NCI-H2029 treated with DMSO at 0.1 percent for 48 hours (cell line): ENCODE data around the gene ANXA9.

Experiments
- DNase-seq: peaks from one replicate; lab custom pipeline; 2025; lab: John Stamatoyannopoulos, UW

Gene ANXA9

DNA sequence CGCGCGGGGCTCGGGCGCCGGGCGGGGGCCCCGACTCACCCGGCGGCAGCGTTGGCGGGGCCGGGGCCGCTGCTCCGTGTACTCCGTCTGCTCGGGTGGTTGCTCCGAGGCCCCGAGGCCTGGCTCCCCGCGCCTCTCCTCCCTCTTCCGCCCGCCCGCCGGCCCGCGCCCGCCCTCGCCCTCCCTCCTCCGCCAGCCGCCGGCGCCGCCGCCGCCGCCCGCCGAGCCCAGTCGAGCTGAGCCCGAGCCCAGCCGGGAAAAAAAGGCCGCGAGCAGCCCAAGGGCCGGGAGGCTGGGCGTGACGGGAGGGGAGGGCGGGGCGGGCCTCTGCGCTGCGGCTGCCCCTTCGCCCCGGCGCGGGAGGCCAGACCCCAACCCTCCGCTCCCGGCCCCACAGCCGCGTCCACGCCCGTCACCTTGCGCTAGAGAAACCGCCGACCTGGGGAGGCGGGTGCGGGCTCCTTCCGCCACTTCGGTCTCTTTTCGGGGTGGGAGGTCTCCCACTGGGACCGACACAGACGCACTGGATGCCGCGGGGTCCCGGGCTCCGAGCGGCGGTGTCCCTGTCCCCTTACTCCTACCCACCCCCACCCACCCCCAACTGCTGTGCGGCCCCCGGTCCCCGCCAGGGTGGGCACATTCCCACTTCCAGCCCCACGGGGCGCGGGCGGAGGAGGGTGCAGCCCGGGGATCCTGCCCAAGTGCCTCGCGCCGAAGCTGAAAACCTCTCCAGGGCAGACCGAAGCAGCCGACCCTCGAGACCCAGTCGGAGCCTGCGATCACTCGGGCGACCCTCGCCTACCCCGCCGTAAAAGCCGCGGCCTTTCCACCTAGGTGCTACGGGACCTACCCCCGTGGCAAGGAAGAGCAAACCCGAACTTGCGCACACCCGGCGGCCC, 7.3 kb upstream of the ANXA9 start, which contains the start of gene CERS2:
Gene CERS2, minus strand, starts transcription at position 256 of the 899 bp plus-strand sequence. CDS start 5,745 bp downstream, outside the sequence.
- no peak for DNase-seq

DNA sequence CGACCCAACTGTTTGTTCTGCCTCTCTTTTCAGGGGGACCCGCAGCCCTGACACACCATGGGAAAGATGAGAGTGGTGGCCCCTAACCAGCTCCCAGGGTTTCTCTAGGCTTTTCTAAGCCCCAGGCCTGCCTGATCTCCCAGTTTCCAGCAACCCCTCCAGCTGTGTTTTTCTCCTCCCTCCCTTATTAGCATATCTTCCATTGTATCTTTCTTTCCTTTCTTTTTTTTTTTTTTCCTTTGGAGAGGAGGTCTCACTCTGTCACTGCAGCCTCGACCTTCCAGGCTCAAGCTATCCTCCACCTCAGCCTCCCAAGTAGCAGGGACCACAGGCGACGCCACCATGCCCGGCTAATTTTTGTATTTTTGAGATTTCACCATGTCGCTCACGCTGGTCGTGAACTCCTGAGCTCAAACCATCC, 5.7 kb upstream of the ANXA9 start:
- DNase-seq = no peak

DNA sequence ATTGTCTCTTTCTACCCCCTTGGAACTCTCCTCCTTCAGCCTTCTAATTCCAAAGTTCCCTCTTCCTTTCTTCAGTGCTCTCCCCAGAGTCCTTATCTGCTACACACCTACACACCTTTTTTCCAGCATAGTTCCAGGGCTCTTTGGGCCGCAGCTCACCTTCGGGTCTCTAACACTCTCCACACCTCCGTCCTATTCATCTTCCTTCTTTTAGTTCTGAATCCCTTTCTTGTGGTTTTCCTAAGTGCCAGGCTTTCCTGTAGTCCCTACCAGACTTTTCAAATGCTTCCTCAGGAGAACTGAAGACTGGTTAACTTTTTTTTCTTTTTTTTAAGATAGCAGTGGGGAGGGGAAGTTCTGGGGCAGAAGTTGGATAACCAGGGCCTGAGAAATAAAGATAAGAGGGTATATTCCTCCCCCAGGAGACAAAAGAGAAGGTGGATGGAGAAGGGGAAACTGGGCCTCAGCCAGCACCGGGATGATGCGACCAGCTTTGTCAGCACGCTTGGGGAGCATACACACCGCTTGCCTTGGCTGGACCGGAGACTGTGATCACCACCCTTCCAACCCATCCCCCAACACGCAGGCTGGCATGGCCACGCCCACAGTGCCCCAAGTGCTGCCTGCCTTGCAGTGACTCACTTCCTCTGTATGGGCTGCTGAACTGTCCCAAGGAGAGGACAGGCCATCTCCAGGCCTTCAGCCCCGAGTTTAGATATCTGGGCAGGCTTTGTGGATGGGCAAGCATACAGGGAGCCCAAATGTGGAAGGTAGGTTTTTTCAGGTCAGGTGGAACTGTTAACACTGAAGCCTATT, 5.0 kb upstream of the ANXA9 start:
- no peak for DNase-seq

DNA sequence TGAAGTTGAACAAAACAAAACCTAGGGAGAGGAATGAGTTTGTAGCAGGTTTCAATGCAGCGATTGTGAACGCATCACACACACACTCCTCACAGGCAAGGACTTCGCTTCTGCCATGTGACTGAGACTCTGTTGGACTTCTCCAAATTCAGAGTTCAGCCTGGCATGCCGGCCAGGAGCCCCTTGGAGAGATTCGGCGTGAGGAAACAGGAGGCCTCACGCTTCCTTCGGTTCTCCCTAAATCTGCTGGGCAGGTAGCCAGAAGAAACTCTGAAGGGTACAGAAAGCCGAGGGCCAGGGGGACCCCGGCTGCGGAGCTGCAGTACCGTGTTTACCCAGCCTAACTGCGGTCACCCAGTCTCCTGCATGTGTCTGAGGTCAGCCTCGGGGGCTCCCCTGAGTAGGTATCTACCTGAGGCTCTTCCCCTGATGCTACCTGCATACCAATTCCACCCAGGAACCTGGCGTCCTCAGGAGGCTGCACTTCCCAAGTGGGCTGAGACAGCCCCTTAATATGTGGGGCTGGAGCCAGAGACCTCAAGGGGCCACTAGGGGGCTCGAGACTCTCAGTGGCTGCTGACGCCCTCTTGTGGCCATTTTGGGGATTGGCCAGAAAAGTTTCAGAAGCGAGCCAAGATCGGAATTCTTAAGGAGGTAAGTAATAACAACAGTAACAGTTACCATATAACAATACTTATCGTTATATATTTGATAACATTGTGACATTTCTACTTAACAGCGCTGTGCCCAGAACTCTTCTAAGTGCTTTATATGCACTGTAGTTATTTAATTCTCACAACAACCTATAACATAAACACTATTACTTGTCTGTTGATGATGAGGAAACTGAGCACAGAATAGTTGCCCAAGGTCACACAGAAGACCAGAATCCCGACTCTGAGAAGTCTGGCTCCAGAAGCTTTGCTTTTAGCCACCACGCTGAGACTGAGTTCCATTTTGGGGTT, 2.7 kb upstream of the ANXA9 start:
- peak; percentile 60 for DNase-seq

DNA sequence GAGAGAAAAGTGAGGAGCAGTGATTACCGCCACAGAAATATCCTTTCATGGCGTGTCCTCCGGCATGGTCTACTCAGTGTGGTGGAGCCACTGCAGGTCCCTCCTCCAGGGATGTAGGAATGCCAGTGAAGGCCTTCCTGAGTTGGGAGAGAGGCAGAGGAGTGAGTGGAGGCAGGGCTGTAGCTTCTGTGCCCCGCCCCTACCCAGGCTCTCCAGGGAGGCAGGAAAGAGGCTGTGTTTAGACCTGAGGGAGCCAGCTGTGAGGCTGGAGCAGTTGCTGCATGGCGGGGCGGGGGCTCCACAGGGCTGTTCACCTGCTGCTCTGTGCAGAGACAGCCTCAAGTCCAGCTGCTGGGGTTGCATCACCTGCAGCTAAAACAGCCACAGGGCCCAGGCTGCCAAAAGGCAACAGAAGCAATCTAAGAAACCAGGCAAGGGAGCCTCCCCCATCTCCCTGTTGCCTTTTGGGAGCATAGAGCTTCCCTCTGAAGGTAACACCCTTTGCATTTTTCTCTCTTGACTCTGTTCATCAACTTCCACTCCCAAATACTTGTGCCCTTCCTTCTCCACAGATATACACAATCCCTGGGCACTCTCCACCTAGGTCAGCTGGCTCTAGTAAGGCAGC, 801 bp upstream of the ANXA9 start:
- DNase-seq = no peak

DNA sequence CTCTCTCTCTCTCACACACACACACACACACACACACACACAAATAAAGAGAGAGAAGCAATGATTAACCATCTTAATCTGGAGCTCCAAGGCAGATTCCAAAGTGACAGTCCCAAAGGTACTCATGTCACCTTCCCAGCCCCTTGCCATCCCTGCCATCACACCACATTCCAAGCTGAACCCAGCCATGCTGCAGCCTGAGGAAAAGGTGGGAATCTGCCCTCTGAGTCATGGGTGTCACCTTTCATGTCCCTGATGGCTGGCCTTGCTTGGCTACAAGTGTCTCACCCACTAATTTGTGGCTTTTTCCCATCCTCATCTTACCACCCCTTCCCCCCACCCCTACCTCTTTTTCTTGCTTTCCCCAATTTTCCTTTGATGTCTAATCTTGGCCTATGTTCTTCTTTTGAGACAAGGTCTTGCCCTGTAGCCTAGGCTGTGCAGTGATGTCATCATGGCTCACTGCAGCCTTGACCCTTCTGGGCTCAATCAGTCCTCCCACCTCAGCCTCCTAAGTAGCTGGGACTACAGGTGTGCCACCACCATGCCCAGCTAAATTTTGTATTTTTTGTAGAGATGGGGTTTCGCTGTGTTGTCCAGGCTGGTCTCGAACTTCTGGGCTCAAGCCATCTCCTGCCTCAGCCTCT, 3.2 kb downstream of the ANXA9 start:
- no peak for DNase-seq

DNA sequence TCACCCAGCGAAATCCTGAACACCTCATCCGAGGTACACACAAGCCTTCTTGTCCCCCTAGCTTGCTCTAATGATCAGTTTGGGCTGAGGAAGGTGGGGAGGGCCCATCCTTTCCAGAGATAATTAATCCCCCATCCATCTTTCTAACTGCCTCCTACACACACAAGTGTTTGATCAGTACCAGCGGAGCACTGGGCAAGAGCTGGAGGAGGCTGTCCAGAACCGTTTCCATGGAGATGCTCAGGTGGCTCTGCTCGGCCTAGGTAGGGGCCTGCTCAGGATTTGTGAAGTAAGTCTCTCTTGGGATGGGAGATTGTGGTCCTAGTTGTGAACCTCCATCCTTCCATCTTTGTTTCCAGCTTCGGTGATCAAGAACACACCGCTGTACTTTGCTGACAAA, 5.8 kb downstream of the ANXA9 start:
- no peak for DNase-seq

DNA sequence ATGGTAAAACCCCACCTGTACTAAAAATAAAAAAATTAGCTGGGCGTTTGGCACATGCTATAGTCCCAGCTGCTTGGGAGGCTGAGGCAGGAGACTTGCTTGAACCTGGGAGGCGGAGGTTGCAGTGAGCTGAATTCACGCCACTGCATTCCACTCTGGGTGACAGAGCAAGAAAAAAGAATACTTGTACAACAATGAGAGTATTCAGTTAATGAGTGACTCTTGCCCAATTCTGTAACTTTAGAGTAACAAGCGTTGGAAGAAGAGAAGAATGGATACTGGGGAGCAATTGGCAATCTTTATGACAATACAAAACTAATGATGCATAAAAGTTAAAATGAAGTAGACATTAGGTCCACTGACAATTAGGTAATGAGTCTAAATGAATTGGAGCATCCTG, 10.5 kb downstream of the ANXA9 start:
- DNase-seq = no peak

DNA sequence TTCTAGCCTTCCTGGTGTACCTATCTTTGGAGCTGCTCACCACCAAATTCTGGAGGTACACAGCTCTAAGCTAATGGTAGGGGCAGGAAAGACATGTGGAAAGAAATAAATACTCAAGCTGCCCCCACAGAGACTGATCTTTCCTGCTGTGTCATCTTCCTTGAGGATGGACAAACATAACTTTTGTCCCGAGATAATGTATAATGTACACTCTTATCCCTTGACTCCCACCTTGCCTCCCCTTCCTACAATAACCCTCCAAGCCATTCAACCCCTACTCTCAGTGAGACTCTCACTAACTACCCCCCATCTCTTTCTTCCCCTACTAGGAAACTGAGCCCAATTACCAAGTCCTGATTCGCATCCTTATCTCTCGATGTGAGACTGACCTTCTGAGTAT, 12.2 kb downstream of the ANXA9 start:
- DNase-seq = no peak

DNA sequence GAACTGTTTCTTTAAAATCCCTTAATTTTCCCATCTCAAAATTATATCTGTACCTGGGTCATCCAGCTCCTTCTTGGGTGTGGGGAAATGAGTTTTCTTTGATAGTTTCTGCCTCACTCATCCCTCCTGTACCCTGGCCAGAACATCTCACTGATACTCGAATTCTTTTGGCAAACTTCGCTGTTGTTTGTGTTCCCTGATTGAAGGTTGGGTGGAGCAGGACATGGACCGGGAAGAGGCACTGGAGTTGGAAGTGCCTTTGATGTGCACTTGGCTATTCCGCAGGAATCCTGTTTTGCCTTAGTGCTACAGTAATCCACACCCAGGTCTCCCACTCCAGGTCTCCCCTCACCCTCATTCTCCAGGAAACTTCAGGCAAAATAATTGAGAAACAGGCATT, 13.4 kb downstream of the ANXA9 start:
- DNase-seq = no peak

DNA sequence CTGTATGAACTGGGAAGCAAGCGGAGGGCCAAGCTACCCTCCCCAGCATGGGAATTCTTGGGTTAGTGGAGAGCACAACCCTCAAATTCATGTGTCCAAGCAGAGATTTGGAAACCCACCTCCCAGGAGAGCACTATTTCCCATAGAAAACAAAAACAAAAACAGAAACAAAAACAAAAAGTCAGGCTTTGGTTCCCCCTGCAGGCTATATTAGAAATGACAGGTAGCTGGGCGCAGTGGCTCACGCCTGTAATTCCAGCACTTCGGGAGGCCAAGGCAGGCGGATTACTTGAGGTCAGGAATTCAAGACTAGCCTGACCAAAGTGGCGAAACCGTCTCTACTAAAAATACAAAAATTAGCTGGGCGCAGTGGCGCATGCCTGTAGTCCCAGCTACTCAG, 13.8 kb downstream of the ANXA9 start:
- no peak for DNase-seq

DNA sequence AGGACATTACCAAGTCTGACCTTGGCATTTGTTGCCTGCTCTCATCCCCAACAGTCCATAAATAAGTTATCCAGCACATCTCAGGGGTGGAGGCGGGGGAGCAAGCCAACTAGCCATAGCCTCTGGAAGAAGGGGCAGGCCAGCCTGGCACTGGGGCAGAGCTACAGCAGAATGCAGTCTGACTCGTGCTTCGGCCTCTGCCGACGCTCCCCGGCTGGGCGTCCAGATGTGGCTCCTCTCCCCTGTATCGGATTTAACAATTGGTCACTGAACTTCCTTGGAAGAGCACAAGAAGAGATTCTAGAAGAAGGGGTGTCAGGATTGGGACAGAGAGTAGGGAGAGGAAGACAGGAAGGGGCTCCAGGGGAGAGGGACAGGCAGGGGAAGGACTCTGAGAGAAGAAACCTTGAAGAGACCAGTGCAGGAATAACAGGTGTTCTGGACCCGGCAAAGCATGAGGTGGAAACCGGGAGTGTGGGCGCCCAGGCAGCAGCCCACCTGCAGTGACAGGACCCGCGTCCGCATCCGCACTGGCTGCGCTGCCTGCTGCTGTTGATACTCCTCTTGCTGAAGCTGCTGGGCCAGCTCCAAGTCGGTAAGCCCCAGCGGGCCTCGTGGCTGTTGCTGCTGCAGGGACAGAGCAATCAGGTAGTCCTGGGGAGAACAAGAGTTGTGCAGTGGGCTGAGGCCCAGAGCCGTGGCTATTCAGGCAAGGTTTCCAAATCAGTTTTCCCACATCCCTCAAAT, 15.2 kb downstream of the ANXA9 start:
- DNase-seq = no peak

DNA sequence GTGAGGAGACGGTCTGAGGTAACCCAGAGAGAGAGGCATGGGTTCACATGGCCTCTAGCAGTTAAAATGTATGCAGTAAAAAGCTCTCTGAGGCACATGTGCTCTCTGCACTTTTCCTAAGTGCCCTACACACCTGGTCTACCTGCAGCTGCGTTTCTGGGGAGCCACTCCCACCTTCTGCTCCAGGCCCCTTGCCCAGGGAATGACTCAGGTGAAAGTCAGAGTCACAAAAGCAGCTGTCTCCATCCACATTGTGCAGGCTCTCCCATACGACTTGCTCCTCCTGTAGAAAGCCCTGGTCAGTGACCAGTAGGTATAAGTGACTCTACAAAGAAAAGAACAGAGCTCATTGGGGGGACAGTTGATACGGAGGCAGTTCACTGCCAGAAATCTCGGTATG, 15.9 kb downstream of the ANXA9 start:
- DNase-seq = no peak

DNA sequence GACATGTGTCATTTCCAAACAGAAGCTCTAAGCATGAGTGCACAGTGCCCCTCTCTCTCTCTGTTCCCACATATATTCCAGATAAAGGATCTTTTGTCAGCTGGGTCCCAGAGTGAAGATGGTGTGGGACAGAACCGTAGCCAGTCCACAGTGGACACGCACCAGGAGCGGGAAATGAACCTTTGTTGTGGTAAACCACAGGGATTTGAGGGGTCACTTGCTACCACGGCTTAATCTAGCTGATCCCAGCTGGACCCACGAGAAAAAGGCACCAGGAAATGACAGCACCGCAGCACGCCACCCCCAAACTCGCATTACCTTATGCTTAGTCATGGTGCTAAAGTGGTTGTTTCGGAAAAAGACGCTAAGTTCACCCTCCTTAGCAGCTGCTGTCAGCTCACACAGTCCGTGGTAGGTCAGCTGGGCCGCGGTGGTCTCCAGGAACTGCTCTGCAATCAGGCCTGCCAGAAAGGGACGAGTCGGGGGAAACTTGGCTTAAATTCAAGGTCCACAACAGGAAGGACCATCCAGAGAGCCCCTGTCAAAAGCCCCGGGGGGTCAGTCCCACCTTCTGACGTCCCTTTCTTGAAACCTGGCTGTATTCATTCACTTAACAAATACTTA, 17.1 kb downstream of the ANXA9 start:
- DNase-seq = no peak

DNA sequence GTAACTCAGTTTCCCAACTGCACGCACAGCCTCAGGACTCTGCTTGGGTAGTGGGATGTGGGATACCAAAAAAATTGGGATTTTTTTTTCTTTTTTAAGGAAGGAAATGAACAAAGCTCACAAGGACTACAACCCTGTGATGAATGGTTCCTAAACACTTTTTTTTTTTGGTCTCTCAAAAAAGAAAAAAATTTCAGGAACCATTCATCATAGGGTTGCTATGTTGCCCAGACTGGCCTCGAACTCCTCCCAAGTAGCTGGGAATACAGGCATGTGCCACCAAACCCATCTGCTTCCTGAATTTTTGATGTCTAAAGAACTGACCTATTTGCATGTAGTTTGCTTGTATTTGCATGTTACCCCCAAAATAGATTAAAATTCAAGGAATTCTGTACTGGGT, 17.8 kb downstream of the ANXA9 start:
- no peak for DNase-seq

DNA sequence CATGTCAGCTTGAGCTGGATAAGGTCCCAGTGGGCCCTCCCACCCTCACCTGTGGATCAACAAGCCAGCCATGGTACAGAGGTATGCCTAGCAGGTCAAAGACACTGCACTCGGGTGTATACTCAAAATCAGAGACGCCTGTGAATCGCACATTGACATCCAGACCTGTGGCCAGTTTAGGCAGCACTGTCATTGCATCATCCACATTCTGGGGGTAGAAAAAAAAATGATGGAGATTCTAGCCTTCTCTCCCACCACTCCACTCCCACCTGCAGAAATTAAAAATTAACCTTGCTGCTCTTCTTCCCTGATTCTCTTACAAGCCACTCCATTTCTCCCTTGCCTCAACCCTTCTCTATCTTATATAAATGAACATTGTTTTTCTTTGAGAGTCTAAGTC, 18.3 kb downstream of the ANXA9 start:
- DNase-seq = no peak

DNA sequence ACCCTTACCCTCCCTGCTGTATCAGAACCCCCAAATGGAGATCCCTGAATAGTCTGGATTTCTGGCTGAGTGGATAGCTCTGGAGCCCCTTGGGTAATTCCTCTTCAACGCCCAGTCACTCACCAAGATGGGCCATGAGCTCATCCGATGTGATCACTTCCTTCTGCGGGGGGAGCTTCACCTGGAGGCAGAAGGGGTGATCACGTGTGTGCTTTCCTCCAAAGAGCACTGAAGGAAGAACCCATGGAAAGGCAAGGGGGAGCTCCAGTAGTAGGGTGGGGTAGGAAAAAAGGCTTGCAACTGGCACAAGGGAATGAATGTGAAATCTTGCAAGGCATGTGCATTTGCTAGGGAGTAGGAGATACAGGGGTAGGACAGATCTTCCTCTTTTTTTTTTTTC, 19.5 kb downstream of the ANXA9 start:
- no peak for DNase-seq

DNA sequence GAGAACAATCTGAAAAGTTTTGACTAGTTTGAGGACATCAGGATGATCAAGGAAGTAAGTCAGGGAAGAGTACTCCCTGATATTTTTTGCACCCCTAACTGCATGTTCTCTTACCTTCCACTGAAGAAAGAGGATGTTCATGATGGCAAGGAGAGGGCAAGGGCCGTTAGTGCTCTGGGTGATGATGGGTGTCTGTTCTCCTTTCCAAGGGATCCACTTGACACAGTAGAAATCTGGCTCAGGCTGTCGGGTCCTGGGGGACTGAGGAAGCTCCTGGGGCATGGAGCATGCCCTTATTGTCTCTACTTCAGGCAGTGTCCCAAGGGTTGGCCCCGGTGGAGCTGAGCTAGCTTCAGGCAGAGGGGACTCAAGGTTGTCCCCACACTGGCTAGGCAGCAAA, 20.0 kb downstream of the ANXA9 start:
- no peak for DNase-seq

DNA sequence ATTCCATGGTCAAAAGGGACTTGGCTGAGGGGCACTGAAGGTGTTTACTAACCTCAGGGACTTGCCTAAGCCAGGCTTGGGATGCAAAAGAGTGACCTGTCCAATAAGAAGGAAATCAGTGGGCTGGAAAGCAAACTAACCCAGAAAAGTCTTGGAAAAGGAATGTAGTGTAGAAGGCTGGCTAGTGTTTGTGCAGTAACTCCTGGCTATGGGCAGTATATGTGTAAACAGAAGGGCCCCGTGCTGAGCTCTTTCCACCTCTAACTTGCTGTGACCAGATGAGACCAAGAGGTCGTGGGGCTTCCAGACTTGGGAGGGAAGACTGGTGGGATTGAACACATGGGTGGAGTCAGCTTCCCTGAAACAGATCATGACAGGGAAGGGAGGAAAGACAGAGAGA, 20.5 kb downstream of the ANXA9 start:
- DNase-seq = no peak

DNA sequence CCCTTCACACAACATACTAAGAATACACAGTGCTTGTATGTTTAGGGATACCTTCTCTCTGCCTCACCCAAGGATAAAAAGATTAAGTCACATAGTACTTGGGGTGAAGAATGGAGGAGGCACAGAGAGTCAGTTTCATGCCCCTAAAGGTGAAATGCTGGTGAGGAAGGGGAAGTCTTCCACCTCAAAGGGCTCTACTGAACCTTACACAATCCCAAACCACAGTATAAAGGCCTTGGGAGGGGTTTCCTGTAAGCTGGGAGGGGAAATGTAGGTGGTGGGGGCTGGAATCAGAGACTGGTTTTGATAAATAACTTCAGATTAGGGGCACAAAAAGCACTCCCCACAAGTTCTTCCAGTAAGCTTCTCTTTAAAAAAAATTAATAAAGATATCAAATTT, 21.1 kb downstream of the ANXA9 start:
- DNase-seq = no peak
